ENCODE results near the gene COX11.

- TF ChIP-seq ZBTB7A (IDR thresholded peaks at IDR 0.05; ENCODE audit: low read depth): no peak
- TF ChIP-seq CREB1 (IDR thresholded peaks at IDR 0.05; ENCODE audit: low read depth): no peak
- TF ChIP-seq MAX (IDR thresholded peaks at IDR 0.05): no peak
- TF ChIP-seq USF1 (IDR thresholded peaks at IDR 0.05): no peak
- no peak for TF ChIP-seq REST (IDR thresholded peaks at IDR 0.05; ENCODE audit: low read depth)
- no peak for TF ChIP-seq TAF1 (IDR thresholded peaks at IDR 0.05; ENCODE audit: low read depth)
- TF ChIP-seq NFIC (IDR thresholded peaks at IDR 0.05): no peak
- TF ChIP-seq RAD21 (IDR thresholded peaks at IDR 0.05; ENCODE audit: low read depth): no peak
- no peak for TF ChIP-seq TCF12 (IDR thresholded peaks at IDR 0.05; ENCODE audit: low read depth)
- TF ChIP-seq FOXM1 (IDR thresholded peaks at IDR 0.05; ENCODE audit: borderline replicate concordance, low read depth): no peak
- TF ChIP-seq EP300 (IDR thresholded peaks at IDR 0.05; ENCODE audit: borderline replicate concordance): no peak
These were observed 20.1 kb downstream of the COX11 start for GRCh38 chr17:54948380-54948779.

Data from Ishikawa (cell line).